ENCODE results near the gene FOXN3. TPM values are rescaled to one million over a fixed set of nuclear protein-coding genes. Genes with fewer than 3 reads are reported as not detected.

FOXN3 gene
- total and polyA plus RNA-seq, 8 donors, result 43.5 to 80.7 (median 49.1) TPM

DNA sequence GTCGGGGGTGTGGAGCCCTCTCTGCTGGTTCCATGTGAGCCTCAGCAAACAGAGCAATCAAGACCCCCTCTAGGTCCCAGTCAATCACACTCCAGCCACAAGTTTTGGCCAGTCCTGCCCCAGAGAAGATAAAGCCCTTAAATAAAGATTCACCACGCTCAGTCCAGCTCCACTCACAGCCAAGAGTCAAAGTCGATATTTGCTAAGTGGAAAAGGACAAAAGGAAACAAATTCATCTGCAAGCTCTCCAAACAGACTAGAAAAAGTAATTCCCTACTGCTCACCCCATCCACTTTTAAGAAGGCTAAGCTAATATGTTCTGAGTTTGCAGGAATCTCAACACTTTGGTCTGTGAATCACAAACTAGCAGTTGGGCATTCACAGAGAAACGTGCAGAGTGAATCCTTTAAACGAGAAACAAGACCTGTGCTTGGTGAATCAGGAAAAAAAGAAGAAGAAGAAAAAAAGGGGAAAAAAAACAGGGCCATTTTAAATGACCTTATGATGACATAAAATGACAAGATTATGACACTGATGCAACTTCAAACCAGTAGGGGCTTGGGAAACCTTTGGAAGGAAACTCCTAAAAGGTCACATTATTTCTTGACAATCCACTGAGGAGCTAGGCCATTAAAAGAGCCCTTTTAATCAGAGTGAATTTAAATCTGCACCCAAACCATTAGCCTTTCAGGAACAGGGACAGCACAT is 41.8 kb upstream of the FOXN3 start:
- ATAC-seq (no peak), DNase-seq (no peak)
- Histone ChIP-seq H3K9me3 (no peaks in the 10 kb centered on the region), H3K27me3 (no peaks in the 10 kb centered on the region), H3K36me3 (no peaks in the 10 kb centered on the region), H3K4me1 (peaks cover 0 to 25% of the 10 kb centered on the region in 2 donors), H3K4me3 (no peak overlapping the region), H3K27ac (peak overlapping the region in 1 of 2 donors; percentile 68)
- intact Hi-C loops (cut with DNase I), result no loop called here
- no peak for TF ChIP-seq CTCF (IDR thresholded peaks at IDR 0.05)

GRCh38 chr14:89457007-89457406 is 40.0 kb upstream of the FOXN3 start:
- intact Hi-C loops (cut with DNase I), result no loop called here

GRCh38 chr14:89455412-89455811 is 38.4 kb upstream of the FOXN3 start:
- no peak for TF ChIP-seq CTCF (IDR thresholded peaks at IDR 0.05)
- Histone ChIP-seq H3K9me3 (no peaks in the 10 kb centered on the region), H3K27me3 (no peaks in the 10 kb centered on the region), H3K4me1 (peaks cover 0 to 25% of the 10 kb centered on the region in 2 donors), H3K4me3 (no peak overlapping the region), H3K27ac (no peak overlapping the region), H3K36me3 (no peaks in the 10 kb centered on the region)
- DNase-seq (no peak), ATAC-seq (no peak)
- intact Hi-C loops (cut with DNase I), result no loop called here

More at GRCh38 chr14:89457007-89457406, 40.0 kb upstream of the FOXN3 start:
- no peak for DNase-seq
- peak overlapping the region in 1 of 2 donors; percentile 33 for H3K27ac ChIP-seq
- no peaks in the 10 kb centered on the region for H3K36me3 ChIP-seq
- no peaks in the 10 kb centered on the region for H3K27me3 ChIP-seq
- no peaks in the 10 kb centered on the region for H3K9me3 ChIP-seq
- no peak for ATAC-seq
- H3K4me1 ChIP-seq, result peaks cover 0 to 25% of the 10 kb centered on the region in 2 donors
- TF ChIP-seq CTCF (IDR thresholded peaks at IDR 0.05), result no peak
- H3K4me3 ChIP-seq, result no peak overlapping the region

DNA sequence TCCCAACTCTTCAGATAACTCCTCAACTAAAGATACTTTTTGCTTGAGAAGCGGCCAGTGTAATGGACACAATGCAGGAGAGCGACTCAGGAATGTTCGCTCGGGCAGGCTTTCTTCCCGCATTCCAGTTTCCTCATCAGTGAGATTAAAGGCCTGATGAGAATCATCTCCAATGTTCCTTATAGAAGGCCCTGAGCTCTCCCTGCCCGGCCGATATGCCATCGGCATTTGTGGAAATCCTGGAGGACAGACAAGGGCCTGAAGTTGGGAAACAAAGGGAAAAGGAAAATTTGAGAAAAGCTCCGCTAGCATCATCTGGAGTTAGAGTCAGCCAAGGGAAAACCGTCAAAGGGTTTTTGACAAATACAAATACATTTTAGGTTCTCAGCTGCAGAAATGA is 38.0 kb upstream of the FOXN3 start:
- no peak overlapping the region for H3K4me3 ChIP-seq
- H3K36me3 ChIP-seq, result no peaks in the 10 kb centered on the region
- no peaks in the 10 kb centered on the region for H3K9me3 ChIP-seq
- no peak for ATAC-seq
- intact Hi-C loops (cut with DNase I), result no loop called here
- H3K4me1 ChIP-seq, result peaks cover 0 to 22% of the 10 kb centered on the region in 2 donors
- H3K27ac ChIP-seq, result no peak overlapping the region
- no peak for TF ChIP-seq CTCF (IDR thresholded peaks at IDR 0.05)
- H3K27me3 ChIP-seq, result no peaks in the 10 kb centered on the region
- DNase-seq, result no peak

GRCh38 chr14:89452281-89452680 is 35.2 kb upstream of the FOXN3 start:
- Histone ChIP-seq H3K4me1 (peaks cover 0 to 10% of the 10 kb centered on the region in 2 donors), H3K27ac (no peak overlapping the region), H3K4me3 (no peak overlapping the region), H3K36me3 (no peaks in the 10 kb centered on the region), H3K27me3 (no peaks in the 10 kb centered on the region), H3K9me3 (no peaks in the 10 kb centered on the region)
- ATAC-seq, result no peak
- no peak for TF ChIP-seq CTCF (IDR thresholded peaks at IDR 0.05)
- intact Hi-C loops (cut with DNase I), result no loop called here
- no peak for DNase-seq

Data from left lung (tissue), 10 donors.